GM23338 (cell line): ENCODE data around the gene TUBB4A. TPM values are rescaled to one million over a fixed set of nuclear protein-coding genes. Genes with fewer than 3 reads are reported as not detected.

Experiments
- ATAC-seq: fragments of 200-7000 bp; cut with Tn5 transposase; 3 replicates; pipeline ENCODE4 v1.9.1; 2020
- DNase-seq: peaks from one replicate; pipeline ENCODE4 v3.0.0-alpha.2; 2015; ENCODE audit warnings: low spot score
- H2AFZ ChIP-seq: fragments of 200-600 bp; sonication (generic); 2 replicates; pipeline ENCODE4 v1.8.0; 2016; ENCODE audit warnings: antibody characterized with exemption, mild to moderate bottlenecking, moderate library complexity
- H3F3A ChIP-seq: fragments of 200-600 bp; sonication (generic); replicated peaks from 2 replicates; pipeline ENCODE4 v1.8.0; 2017; ENCODE audit warnings: antibody characterized with exemption, mixed run types, low read depth
- H3K27ac ChIP-seq: fragments of 200-600 bp; sonication (generic); 2 replicates; pipeline ENCODE4 v1.6.1; 2016; ENCODE audit warnings: low read depth
- H3K27me3 ChIP-seq: fragments of 200-600 bp; sonication (generic); 2 replicates; pipeline ENCODE4 v1.8.0; 2016; ENCODE audit warnings: mild to moderate bottlenecking, mixed run types, moderate library complexity; ENCODE audit not compliant: insufficient read depth
- H3K36me3 ChIP-seq: fragments of 200-600 bp; sonication (generic); 2 replicates; pipeline ENCODE4 v1.8.0; 2016; ENCODE audit warnings: mild to moderate bottlenecking; ENCODE audit not compliant: insufficient read depth
- H3K4me1 ChIP-seq: fragments of 200-600 bp; sonication (generic); 2 replicates; pipeline ENCODE4 v1.8.0; 2016; ENCODE audit warnings: mild to moderate bottlenecking, moderate library complexity; ENCODE audit not compliant: insufficient read depth
- H3K4me2 ChIP-seq: fragments of 200-600 bp; sonication (generic); 2 replicates; pipeline ENCODE4 v1.7.1; 2017; ENCODE audit warnings: mixed run types
- H3K4me3 ChIP-seq: fragments of 200-600 bp; sonication (generic); 2 replicates; pipeline ENCODE4 v1.6.1; 2016; ENCODE audit warnings: mixed run types
- H3K79me2 ChIP-seq: fragments of 200-600 bp; sonication (generic); replicated peaks from 2 replicates; pipeline ENCODE4 v1.8.0; 2017; ENCODE audit warnings: mild to moderate bottlenecking; ENCODE audit not compliant: insufficient read depth
- H3K9me2 ChIP-seq: fragments of 200-600 bp; sonication (generic); 2 replicates; pipeline ENCODE4 v1.8.0; 2017; ENCODE audit not compliant: insufficient read depth
- H4K20me1 ChIP-seq: fragments of 200-600 bp; sonication (generic); replicated peaks from 2 replicates; pipeline ENCODE4 v1.8.0; 2017; ENCODE audit warnings: mild to moderate bottlenecking; ENCODE audit not compliant: insufficient read depth
- H3K27ac Mint-ChIP-seq: 2 replicates; pipeline ENCODE4 v1.8.0; 2020; ENCODE audit warnings: inconsistent platforms, mild to moderate bottlenecking, moderate library complexity, mixed read lengths
- H3K27me3 Mint-ChIP-seq: 3 replicates; pipeline ENCODE4 v1.8.0; 2022; ENCODE audit warnings: low read depth, mild to moderate bottlenecking, moderate library complexity, mixed read lengths, inconsistent platforms; ENCODE audit not compliant: insufficient read depth, poor library complexity
- H3K36me3 Mint-ChIP-seq: 3 replicates; pipeline ENCODE4 v1.8.0; 2021; ENCODE audit warnings: low read depth, mild to moderate bottlenecking, inconsistent platforms, moderate library complexity, mixed read lengths
- H3K4me1 Mint-ChIP-seq: 3 replicates; pipeline ENCODE4 v1.8.0; 2020; ENCODE audit warnings: mild to moderate bottlenecking, inconsistent platforms, mixed read lengths
- H3K4me3 Mint-ChIP-seq: 3 replicates; pipeline ENCODE4 v1.8.0; 2021; ENCODE audit warnings: moderate library complexity, mild to moderate bottlenecking, inconsistent platforms, mixed read lengths
- H3K9me3 Mint-ChIP-seq: 3 replicates; pipeline ENCODE4 v1.8.0; 2020; ENCODE audit warnings: moderate library complexity, mild to moderate bottlenecking, inconsistent platforms, mixed read lengths
- CREB1 ChIP-seq: fragments of 250-450 bp; sonication (Bioruptor Pico); IDR thresholded peaks from 2 replicates; pipeline ENCODE4 v1.5.0; 2020; ENCODE audit warnings: low read depth, mild to moderate bottlenecking, moderate library complexity
- EZH2phosphoT487 ChIP-seq: fragments of 200-600 bp; sonication (generic); IDR thresholded peaks from one replicate; pipeline ENCODE4 v1.8.1; 2018; ENCODE audit warnings: antibody characterized with exemption; ENCODE audit not compliant: unreplicated experiment
- NANOG ChIP-seq: IDR thresholded peaks from 2 replicates; pipeline ENCODE4 v1.6.1; 2016; ENCODE audit warnings: antibody characterized with exemption, borderline replicate concordance
- POLR2AphosphoS5 ChIP-seq: IDR thresholded peaks from 2 replicates; pipeline ENCODE4 v1.6.1; 2016; ENCODE audit warnings: antibody characterized with exemption, low read depth
- STAT1 ChIP-seq: IDR thresholded peaks from one replicate; pipeline ENCODE4 v1.6.1; 2016; ENCODE audit warnings: antibody characterized with exemption; ENCODE audit not compliant: unreplicated experiment
- ZNF114 ChIP-seq: fragments of 250-450 bp; sonication (Bioruptor Pico); IDR thresholded peaks from 2 replicates; pipeline ENCODE4 v1.5.0; 2020; ENCODE audit warnings: mild to moderate bottlenecking, moderate library complexity
- ZNF331 ChIP-seq: fragments of 250-450 bp; sonication (Bioruptor Pico); IDR thresholded peaks from 2 replicates; pipeline ENCODE4 v1.5.0; 2020; ENCODE audit warnings: low read depth, mild to moderate bottlenecking, moderate library complexity
- polyA plus RNA-seq: library from polyadenylated mRNA; unstranded; fragments of >200 nt; fragmentation: Nextera tagmentation; extraction: Ambion mirVana; gene quantifications from 2 replicates; pipeline ENCODE4 v1.2.1, GENCODE V29; 2016
- total RNA-seq: library from RNA; depleted of rRNA; stranded (reverse); fragments of >200 nt; shearing (Covaris generic); gene quantifications from 2 replicates; pipeline ENCODE4 v1.2.3, GENCODE V29; 2014
- TF ChIP-seq, protein P1 (sequence below), 2 experiments: fragments of 200-600 bp in 1 of 2; sonication (generic) in 1 of 2; conservative IDR thresholded peaks; 2 replicates each; pipeline versions ENCODE4 v1.5.1 to v1.6.1; 2016 to 2017; ENCODE audit warnings: antibody characterized with exemption in 2 of 2, low read depth in 2 of 2, mild to moderate bottlenecking in 2 of 2, moderate library complexity in 1 of 2
- TF ChIP-seq, protein P2 (sequence below): fragments of 250-450 bp; sonication (Bioruptor Pico); IDR thresholded peaks from 2 replicates; pipeline ENCODE4 v1.5.0; 2020; ENCODE audit warnings: mild to moderate bottlenecking, moderate library complexity
- TF ChIP-seq, protein P3 (sequence below): IDR thresholded peaks from one replicate; pipeline ENCODE4 v1.6.1; 2018; ENCODE audit warnings: antibody characterized with exemption; ENCODE audit not compliant: unreplicated experiment
- TF ChIP-seq, protein P4 (sequence below): IDR thresholded peaks from 2 replicates; pipeline ENCODE4 v1.6.1; 2016; ENCODE audit warnings: antibody characterized with exemption

The TUBB4A gene
- total and polyA plus RNA-seq, 2 experiments from 2014 or later = 32.9 to 41.7 TPM

DNA sequence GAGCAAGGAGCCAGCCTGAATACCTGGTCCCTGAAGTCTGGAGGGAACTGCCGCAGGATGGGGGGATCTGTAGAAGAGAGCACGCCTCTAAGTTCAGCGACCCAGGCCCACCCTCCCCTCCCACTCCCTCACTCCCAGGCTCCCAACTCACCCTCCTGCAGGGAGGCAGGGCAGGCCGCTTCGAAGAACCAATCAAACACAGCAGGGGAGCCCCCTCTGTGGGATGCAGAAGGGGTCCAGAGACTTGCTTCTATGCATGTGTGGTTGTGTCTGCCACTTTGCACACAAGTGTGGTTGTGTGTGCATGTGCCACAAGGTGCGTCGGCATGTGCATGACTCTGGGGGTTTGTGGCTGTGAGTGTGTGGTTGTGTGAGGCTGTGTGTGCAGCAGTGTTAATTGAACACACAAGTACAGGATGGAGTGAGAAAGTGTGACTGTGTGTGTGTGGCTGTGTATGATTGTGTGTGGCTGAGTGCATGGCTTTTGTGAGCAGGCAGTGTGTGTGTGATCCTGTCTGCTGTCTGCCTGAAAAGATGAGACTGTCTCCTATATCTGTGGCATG, 22.2 kb downstream of the TUBB4A start:
- Histone ChIP-seq H3K9me2 (no peaks in the 10 kb centered on the region), H3K4me1 (peaks cover 7% of the 10 kb centered on the region), H4K20me1 (no peaks in the 10 kb centered on the region), H3K4me3 (no peak overlapping the region), H3K27ac (no peak overlapping the region), H3K27me3 (peaks cover 4% of the 10 kb centered on the region), H3K79me2 (no peaks in the 10 kb centered on the region), H2AFZ (no peak overlapping the region), H3K36me3 (no peaks in the 10 kb centered on the region), H3K4me2 (no peak overlapping the region), H3F3A (no peaks in the 10 kb centered on the region)
- no peak for ATAC-seq
- no peak for TF ChIP-seq ZNF114
- TF ChIP-seq, protein P1, sequence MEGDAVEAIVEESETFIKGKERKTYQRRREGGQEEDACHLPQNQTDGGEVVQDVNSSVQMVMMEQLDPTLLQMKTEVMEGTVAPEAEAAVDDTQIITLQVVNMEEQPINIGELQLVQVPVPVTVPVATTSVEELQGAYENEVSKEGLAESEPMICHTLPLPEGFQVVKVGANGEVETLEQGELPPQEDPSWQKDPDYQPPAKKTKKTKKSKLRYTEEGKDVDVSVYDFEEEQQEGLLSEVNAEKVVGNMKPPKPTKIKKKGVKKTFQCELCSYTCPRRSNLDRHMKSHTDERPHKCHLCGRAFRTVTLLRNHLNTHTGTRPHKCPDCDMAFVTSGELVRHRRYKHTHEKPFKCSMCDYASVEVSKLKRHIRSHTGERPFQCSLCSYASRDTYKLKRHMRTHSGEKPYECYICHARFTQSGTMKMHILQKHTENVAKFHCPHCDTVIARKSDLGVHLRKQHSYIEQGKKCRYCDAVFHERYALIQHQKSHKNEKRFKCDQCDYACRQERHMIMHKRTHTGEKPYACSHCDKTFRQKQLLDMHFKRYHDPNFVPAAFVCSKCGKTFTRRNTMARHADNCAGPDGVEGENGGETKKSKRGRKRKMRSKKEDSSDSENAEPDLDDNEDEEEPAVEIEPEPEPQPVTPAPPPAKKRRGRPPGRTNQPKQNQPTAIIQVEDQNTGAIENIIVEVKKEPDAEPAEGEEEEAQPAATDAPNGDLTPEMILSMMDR (conservative IDR thresholded peaks at IDR 0.05; ENCODE audit: low read depth in 2 of 2) = no peak
- TF ChIP-seq, protein P2, sequence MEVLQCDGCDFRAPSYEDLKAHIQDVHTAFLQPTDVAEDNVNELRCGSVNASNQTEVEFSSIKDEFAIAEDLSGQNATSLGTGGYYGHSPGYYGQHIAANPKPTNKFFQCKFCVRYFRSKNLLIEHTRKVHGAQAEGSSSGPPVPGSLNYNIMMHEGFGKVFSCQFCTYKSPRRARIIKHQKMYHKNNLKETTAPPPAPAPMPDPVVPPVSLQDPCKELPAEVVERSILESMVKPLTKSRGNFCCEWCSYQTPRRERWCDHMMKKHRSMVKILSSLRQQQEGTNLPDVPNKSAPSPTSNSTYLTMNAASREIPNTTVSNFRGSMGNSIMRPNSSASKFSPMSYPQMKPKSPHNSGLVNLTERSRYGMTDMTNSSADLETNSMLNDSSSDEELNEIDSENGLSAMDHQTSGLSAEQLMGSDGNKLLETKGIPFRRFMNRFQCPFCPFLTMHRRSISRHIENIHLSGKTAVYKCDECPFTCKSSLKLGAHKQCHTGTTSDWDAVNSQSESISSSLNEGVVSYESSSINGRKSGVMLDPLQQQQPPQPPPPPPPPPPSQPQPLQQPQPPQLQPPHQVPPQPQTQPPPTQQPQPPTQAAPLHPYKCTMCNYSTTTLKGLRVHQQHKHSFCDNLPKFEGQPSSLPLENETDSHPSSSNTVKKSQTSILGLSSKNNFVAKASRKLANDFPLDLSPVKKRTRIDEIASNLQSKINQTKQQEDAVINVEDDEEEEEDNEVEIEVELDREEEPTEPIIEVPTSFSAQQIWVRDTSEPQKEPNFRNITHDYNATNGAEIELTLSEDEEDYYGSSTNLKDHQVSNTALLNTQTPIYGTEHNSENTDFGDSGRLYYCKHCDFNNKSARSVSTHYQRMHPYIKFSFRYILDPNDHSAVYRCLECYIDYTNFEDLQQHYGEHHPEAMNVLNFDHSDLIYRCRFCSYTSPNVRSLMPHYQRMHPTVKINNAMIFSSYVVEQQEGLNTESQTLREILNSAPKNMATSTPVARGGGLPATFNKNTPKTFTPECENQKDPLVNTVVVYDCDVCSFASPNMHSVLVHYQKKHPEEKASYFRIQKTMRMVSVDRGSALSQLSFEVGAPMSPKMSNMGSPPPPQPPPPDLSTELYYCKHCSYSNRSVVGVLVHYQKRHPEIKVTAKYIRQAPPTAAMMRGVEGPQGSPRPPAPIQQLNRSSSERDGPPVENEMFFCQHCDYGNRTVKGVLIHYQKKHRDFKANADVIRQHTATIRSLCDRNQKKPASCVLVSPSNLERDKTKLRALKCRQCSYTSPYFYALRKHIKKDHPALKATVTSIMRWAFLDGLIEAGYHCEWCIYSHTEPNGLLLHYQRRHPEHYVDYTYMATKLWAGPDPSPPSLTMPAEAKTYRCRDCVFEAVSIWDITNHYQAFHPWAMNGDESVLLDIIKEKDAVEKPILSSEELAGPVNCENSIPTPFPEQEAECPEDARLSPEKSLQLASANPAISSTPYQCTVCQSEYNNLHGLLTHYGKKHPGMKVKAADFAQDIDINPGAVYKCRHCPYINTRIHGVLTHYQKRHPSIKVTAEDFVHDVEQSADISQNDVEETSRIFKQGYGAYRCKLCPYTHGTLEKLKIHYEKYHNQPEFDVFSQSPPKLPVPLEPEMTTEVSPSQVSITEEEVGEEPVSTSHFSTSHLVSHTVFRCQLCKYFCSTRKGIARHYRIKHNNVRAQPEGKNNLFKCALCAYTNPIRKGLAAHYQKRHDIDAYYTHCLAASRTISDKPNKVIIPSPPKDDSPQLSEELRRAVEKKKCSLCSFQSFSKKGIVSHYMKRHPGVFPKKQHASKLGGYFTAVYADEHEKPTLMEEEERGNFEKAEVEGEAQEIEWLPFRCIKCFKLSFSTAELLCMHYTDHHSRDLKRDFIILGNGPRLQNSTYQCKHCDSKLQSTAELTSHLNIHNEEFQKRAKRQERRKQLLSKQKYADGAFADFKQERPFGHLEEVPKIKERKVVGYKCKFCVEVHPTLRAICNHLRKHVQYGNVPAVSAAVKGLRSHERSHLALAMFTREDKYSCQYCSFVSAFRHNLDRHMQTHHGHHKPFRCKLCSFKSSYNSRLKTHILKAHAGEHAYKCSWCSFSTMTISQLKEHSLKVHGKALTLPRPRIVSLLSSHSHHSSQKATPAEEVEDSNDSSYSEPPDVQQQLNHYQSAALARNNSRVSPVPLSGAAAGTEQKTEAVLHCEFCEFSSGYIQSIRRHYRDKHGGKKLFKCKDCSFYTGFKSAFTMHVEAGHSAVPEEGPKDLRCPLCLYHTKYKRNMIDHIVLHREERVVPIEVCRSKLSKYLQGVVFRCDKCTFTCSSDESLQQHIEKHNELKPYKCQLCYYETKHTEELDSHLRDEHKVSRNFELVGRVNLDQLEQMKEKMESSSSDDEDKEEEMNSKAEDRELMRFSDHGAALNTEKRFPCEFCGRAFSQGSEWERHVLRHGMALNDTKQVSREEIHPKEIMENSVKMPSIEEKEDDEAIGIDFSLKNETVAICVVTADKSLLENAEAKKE = no peak
- TF ChIP-seq ZNF331 = no peak
- TF ChIP-seq, protein P3, sequence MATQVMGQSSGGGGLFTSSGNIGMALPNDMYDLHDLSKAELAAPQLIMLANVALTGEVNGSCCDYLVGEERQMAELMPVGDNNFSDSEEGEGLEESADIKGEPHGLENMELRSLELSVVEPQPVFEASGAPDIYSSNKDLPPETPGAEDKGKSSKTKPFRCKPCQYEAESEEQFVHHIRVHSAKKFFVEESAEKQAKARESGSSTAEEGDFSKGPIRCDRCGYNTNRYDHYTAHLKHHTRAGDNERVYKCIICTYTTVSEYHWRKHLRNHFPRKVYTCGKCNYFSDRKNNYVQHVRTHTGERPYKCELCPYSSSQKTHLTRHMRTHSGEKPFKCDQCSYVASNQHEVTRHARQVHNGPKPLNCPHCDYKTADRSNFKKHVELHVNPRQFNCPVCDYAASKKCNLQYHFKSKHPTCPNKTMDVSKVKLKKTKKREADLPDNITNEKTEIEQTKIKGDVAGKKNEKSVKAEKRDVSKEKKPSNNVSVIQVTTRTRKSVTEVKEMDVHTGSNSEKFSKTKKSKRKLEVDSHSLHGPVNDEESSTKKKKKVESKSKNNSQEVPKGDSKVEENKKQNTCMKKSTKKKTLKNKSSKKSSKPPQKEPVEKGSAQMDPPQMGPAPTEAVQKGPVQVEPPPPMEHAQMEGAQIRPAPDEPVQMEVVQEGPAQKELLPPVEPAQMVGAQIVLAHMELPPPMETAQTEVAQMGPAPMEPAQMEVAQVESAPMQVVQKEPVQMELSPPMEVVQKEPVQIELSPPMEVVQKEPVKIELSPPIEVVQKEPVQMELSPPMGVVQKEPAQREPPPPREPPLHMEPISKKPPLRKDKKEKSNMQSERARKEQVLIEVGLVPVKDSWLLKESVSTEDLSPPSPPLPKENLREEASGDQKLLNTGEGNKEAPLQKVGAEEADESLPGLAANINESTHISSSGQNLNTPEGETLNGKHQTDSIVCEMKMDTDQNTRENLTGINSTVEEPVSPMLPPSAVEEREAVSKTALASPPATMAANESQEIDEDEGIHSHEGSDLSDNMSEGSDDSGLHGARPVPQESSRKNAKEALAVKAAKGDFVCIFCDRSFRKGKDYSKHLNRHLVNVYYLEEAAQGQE = no peak
- no peak for TF ChIP-seq EZH2phosphoT487
- TF ChIP-seq POLR2AphosphoS5 = no peak
- no peak for TF ChIP-seq NANOG
- TF ChIP-seq, protein P4, sequence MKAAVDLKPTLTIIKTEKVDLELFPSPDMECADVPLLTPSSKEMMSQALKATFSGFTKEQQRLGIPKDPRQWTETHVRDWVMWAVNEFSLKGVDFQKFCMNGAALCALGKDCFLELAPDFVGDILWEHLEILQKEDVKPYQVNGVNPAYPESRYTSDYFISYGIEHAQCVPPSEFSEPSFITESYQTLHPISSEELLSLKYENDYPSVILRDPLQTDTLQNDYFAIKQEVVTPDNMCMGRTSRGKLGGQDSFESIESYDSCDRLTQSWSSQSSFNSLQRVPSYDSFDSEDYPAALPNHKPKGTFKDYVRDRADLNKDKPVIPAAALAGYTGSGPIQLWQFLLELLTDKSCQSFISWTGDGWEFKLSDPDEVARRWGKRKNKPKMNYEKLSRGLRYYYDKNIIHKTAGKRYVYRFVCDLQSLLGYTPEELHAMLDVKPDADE = no peak
- no peak for TF ChIP-seq STAT1
- no peak for TF ChIP-seq CREB1 (CRISPR knock-in tag)
- Mint-ChIP-seq H3K27ac (no peak overlapping the region), H3K4me3 (no peak overlapping the region), H3K9me3 (no peaks in the 10 kb centered on the region; the same call in 2 of the 3 replicates), H3K36me3 (no peaks in the 10 kb centered on the region), H3K27me3 (peaks cover 10% of the 10 kb centered on the region), H3K4me1 (peaks cover 12% of the 10 kb centered on the region; the same call in 2 of the 3 replicates)
- no peak for DNase-seq
